ENCODE data around the gene TMEM132E. TPM values are rescaled to one million over a fixed set of nuclear protein-coding genes. Genes with fewer than 3 reads are reported as not detected.
A peak's percentile ranks its signal among the peaks of the same experiment; 100 is the strongest.

Gene TMEM132E
- total and polyA plus RNA-seq, 2 of the 8 experiments (the other 6 are each of a cell fraction or from before 2014, with no cell fraction given), result 0.45 to 0.60 TPM

DNA sequence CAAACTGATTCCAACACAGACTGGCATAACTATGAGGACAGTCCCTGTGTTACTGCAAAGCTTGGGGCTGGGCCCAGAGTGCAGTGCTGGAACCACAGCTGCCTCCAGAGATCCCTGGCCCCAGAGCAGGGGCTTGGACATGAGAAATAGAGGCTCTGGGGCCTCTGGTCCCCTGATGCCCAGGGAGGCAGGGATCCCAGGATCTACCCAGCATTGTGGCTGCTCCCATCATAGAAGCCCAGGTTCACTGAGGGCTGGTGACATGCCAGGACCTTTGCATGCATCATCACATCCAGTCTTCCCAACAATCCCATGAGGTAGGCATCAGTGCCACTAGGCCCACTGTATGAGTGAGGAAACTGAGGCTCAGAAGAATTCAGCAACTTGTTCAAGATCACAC is 95.8 kb downstream of the TMEM132E start:
- ChIA-PET CTCF (ENCODE audit: partially characterized antibody) (interaction anchor here (1.0 to 1.6 kb wide), 5 partner anchors 37 to 231 kb away, joined by 3 to 5 read pairs (median 3); no protein-coding TSS in a partner anchor), POLR2A (ENCODE audit: partially characterized antibody) (no interaction called here)
- no peaks in the 10 kb centered on the region for H3K79me1 ChIP-seq (ENCODE audit: low read depth, low read length)
- no peak overlapping the region for H2BK15ac ChIP-seq (ENCODE audit: low read length)
- H4K91ac ChIP-seq (replicated peaks; ENCODE audit: insufficient read length, low read length), result no peak overlapping the region
- H3K9ac ChIP-seq (replicated peaks in 1 of 4; ENCODE audit: extremely low read depth in 1 of 4, low read depth in 3 of 4, low read length in 3 of 4), result no peak overlapping the region
- no peak overlapping the region for H3K56ac ChIP-seq (replicated peaks; ENCODE audit: insufficient read length, low read depth, low read length)
- TF ChIP-seq GTF2F1 (IDR thresholded peaks at IDR 0.05; ENCODE audit: borderline replicate concordance, low read depth, low read length) (no peak), BRCA1 (IDR thresholded peaks at IDR 0.05; ENCODE audit: low read depth, low read length) (no peak), SRF (IDR thresholded peaks at IDR 0.05; ENCODE audit: low read depth, low read length) (no peak), MAFK (IDR thresholded peaks at IDR 0.05; ENCODE audit: low read depth, low read length) (no peak), TAF1 (IDR thresholded peaks at IDR 0.05; ENCODE audit: low read depth, low read length) (no peak), RBBP5 (IDR thresholded peaks at IDR 0.05; ENCODE audit: borderline replicate concordance, low read depth, low read length) (no peak), ASH2L (IDR thresholded peaks at IDR 0.05; ENCODE audit: low read length) (no peak), POLR2A (IDR thresholded peaks at IDR 0.05; ENCODE audit: control extremely low read depth in 1 of 2, low read depth in 2 of 2, low read length in 2 of 2) (no peak), BACH1 (IDR thresholded peaks at IDR 0.05; ENCODE audit: low read length) (no peak), SIX5 (IDR thresholded peaks at IDR 0.05; ENCODE audit: low read depth, low read length) (no peak), PHF8 (conservative IDR thresholded peaks at IDR 0.05; ENCODE audit: low read depth, low read length) (no peak), SIRT6 (IDR thresholded peaks at IDR 0.05; ENCODE audit: low read length) (no peak), POU5F1 (IDR thresholded peaks at IDR 0.05; ENCODE audit: low read depth, low read length) (no peak)
- TF ChIP-seq, protein P1, sequence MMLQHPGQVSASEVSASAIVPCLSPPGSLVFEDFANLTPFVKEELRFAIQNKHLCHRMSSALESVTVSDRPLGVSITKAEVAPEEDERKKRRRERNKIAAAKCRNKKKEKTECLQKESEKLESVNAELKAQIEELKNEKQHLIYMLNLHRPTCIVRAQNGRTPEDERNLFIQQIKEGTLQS (IDR thresholded peaks at IDR 0.05; ENCODE audit: insufficient read depth, low read depth, low read length), result no peak
- no peak overlapping the region for H2AFZ ChIP-seq (ENCODE audit: low read length)
- no peak overlapping the region for H2BK12ac ChIP-seq (ENCODE audit: low read depth, low read length)
- H3K9me3 ChIP-seq (ENCODE audit: insufficient read depth in 2 of 2, low read depth in 1 of 2, low read length in 1 of 2), result no peaks in the 10 kb centered on the region
- H4K8ac ChIP-seq (ENCODE audit: extremely low read depth, insufficient read depth, low read length), result no peak overlapping the region
- no peak overlapping the region for H2BK20ac ChIP-seq (ENCODE audit: low read length)
- H4K5ac ChIP-seq (ENCODE audit: insufficient read length, low read depth, low read length), result no peak overlapping the region
- no peak overlapping the region for H3K4me3 ChIP-seq (ENCODE audit: extremely low read depth in 1 of 4, insufficient read depth in 2 of 4, low read depth in 3 of 4, low read length in 4 of 4)
- H3K23ac ChIP-seq (ENCODE audit: insufficient read length), result no peak overlapping the region
- H3K36me3 ChIP-seq (ENCODE audit: control insufficient read depth in 2 of 4, insufficient read depth in 4 of 4, low read length in 3 of 4), result no peaks in the 10 kb centered on the region
- H2AK5ac ChIP-seq (ENCODE audit: low read depth, low read length), result no peak overlapping the region
- H2BK5ac ChIP-seq (ENCODE audit: low read depth, low read length), result no peak overlapping the region
- H3K4me1 ChIP-seq (replicated peaks in 1 of 4; ENCODE audit: control insufficient read depth in 3 of 4, insufficient read depth in 4 of 4, low read length in 3 of 4), result peaks cover 0 to 3% (median 0%) of the 10 kb centered on the region in 4 experiments; a peak in 1 of 7 replicates
- no peaks in the 10 kb centered on the region for H3K79me2 ChIP-seq (ENCODE audit: control insufficient read depth in 1 of 2, insufficient read depth in 2 of 2, low read length in 2 of 2)
- H2BK120ac ChIP-seq (replicated peaks; ENCODE audit: low read depth, low read length), result no peak overlapping the region
- no peak for FAIRE-seq
- H3K18ac ChIP-seq (ENCODE audit: extremely low read depth, low read length), result no peak overlapping the region
- H3K27ac ChIP-seq (ENCODE audit: low read depth, low read length), result no peak overlapping the region
- DNase-seq (ENCODE audit: low read depth in 1 of 2, low spot score in 2 of 2), result peak in 1 of 2 experiments; percentile 7
- no peak overlapping the region for H3K14ac ChIP-seq (ENCODE audit: insufficient read length)
- no peaks in the 10 kb centered on the region for H4K20me1 ChIP-seq (replicated peaks in 1 of 2; ENCODE audit: control insufficient read depth in 1 of 2, insufficient read depth in 2 of 2, low read length in 2 of 2)
- H3K4ac ChIP-seq (replicated peaks; ENCODE audit: insufficient read length, low read depth, low read length), result no peak overlapping the region
- no peaks in the 10 kb centered on the region for H3K23me2 ChIP-seq (ENCODE audit: low read depth, low read length)
- H3K4me2 ChIP-seq (ENCODE audit: insufficient read depth in 1 of 2, low read depth in 2 of 2, low read length in 2 of 2), result no peak overlapping the region
- no peaks in the 10 kb centered on the region; a peak in 1 of 7 replicates for H3K27me3 ChIP-seq (replicated peaks in 1 of 4; ENCODE audit: control insufficient read depth in 3 of 4, extremely low read depth in 1 of 4, insufficient read depth in 3 of 4, low read length in 3 of 4)

Measured in H1 (cell line).